GM12878 (cell line): Measurements from ENCODE around the gene INHBE. TPM values are rescaled to one million over a fixed set of nuclear protein-coding genes. Genes with fewer than 3 reads are reported as not detected.

Source experiments
- ATAC-seq: fragments of 200-7000 bp; cut with Tn5 transposase; 3 replicates; pipeline ENCODE4 v1.9.1; 2020; ENCODE audit warnings: mild to moderate bottlenecking, moderate library complexity
- BruUV-seq: library from RNA; stranded (reverse); fragments of 400-500 nt; replicated peaks from 2 replicates; lab custom pipeline; 2021; lab: Mats Ljungman, UMichigan
- CTCF ChIA-PET: fragments of 300-600 bp; sonication (Branson Sonifier 250); formaldehyde crosslinking; extraction: SDS; loops from one replicate; lab custom pipeline; 2021; ENCODE audit warnings: inconsistent platforms; lab: Yijun Ruan, JAX
- POLR2A ChIA-PET: fragments of 350-600 bp; formaldehyde crosslinking; extraction: SDS; loops from one replicate; lab custom pipeline; 2021; ENCODE audit warnings: inconsistent platforms; lab: Charles Lee
- RAD21 ChIA-PET: fragments of 300-600 bp; sonication (Branson Sonifier 250); formaldehyde crosslinking; loops from one replicate; lab custom pipeline; 2023; ENCODE audit warnings: antibody characterized with exemption; ENCODE audit not compliant: unreplicated experiment; lab: Charles Lee
- SMC1A ChIA-PET: fragments of 300-600 bp; sonication (Branson Sonifier 250); formaldehyde crosslinking; loops from one replicate; lab custom pipeline; 2023; ENCODE audit not compliant: unreplicated experiment, uncharacterized antibody; lab: Charles Lee
- DNase-seq: peaks from one replicate; pipeline ENCODE4 v3.0.0-alpha.2; 2011; ENCODE audit warnings: low read depth, low spot score
- FAIRE-seq: peaks from 3 replicates; lab custom pipeline; 2011; peaks lifted over from hg19 to GRCh38; lab: Jason Lieb, UNC
- H2AFZ ChIP-seq: 2 replicates; pipeline ENCODE4 v1.6.0; 2011; ENCODE audit warnings: low read depth, low read length, control low read depth; ENCODE audit not compliant: control insufficient read depth
- H3K27ac ChIP-seq: 2 replicates; pipeline ENCODE4 v1.5.1; 2011; ENCODE audit warnings: control low read depth; ENCODE audit not compliant: control insufficient read depth, insufficient read depth
- H3K27me3 ChIP-seq, 2 experiments: replicated peaks in 1 of 2; 2 replicates each; pipeline versions ENCODE4 v1.6.0 to v1.6.1; 2011; ENCODE audit warnings: low read length in 1 of 2; ENCODE audit not compliant: control insufficient read depth in 2 of 2, insufficient read depth in 2 of 2
- H3K36me3 ChIP-seq, 2 experiments: 2 replicates each; pipeline ENCODE4 v1.5.1; 2011; ENCODE audit warnings: low read length in 1 of 2; ENCODE audit not compliant: control insufficient read depth in 2 of 2, insufficient read depth in 2 of 2
- H3K4me1 ChIP-seq: 2 replicates; pipeline ENCODE4 v1.6.1; 2011; ENCODE audit warnings: mild to moderate bottlenecking, low read length, moderate library complexity, mixed read lengths; ENCODE audit not compliant: control insufficient read depth, insufficient read depth
- H3K4me2 ChIP-seq: 2 replicates; pipeline ENCODE4 v1.6.0; 2011; ENCODE audit warnings: control low read depth; ENCODE audit not compliant: control insufficient read depth, insufficient read depth
- H3K4me3 ChIP-seq: fragments of 200-600 bp; sonication (generic); 2 replicates; pipeline ENCODE4 v1.5.1; 2016
- H3K79me2 ChIP-seq: 2 replicates; pipeline ENCODE4 v1.6.0; 2011; ENCODE audit warnings: low read length; ENCODE audit not compliant: control insufficient read depth, insufficient read depth
- H3K9ac ChIP-seq: 2 replicates; pipeline ENCODE4 v1.8.0; 2011; ENCODE audit warnings: low read length, control low read depth, mixed read lengths; ENCODE audit not compliant: control insufficient read depth, insufficient read depth
- H3K9me3 ChIP-seq: replicated peaks from 3 replicates; pipeline ENCODE4 v1.5.1; 2011; ENCODE audit warnings: mild to moderate bottlenecking, low read length; ENCODE audit not compliant: control insufficient read depth, insufficient read depth
- H4K20me1 ChIP-seq: 2 replicates; pipeline ENCODE4 v1.6.0; 2011; ENCODE audit not compliant: control insufficient read depth, insufficient read depth
- BACH1 ChIP-seq: fragments of 450-650 bp; IDR thresholded peaks from 2 replicates; pipeline ENCODE4 v1.6.1; 2017; ENCODE audit warnings: mild to moderate bottlenecking, borderline replicate concordance
- CEBPB ChIP-seq, 2 experiments: fragments of 150-350 bp in 1 of 2; IDR thresholded peaks; 2 replicates each; pipeline ENCODE4 v1.6.1; 2012 to 2014; ENCODE audit warnings: low read depth in 2 of 2, low read length in 2 of 2, borderline replicate concordance in 1 of 2, inconsistent platforms in 1 of 2
- CHD1 ChIP-seq: IDR thresholded peaks from 2 replicates; pipeline ENCODE4 v1.6.1; 2012; ENCODE audit warnings: low read depth, low read length, improper control_type of control experiment
- ELK1 ChIP-seq: IDR thresholded peaks from 2 replicates; pipeline ENCODE4 v1.6.1; 2012; ENCODE audit warnings: low read depth, low read length, improper control_type of control experiment
- IKZF2 ChIP-seq, 2 experiments: fragments of 450-650 bp; IDR thresholded peaks; 2 replicates each; pipeline ENCODE4 v1.6.1; 2017; ENCODE audit warnings: mild to moderate bottlenecking in 2 of 2, moderate library complexity in 2 of 2
- KDM1A ChIP-seq: fragments of 200-600 bp; sonication (generic); IDR thresholded peaks from 2 replicates; pipeline ENCODE4 v1.6.1; 2016; ENCODE audit warnings: borderline replicate concordance
- MXI1 ChIP-seq: fragments of 150-350 bp; IDR thresholded peaks from 2 replicates; pipeline ENCODE4 v1.6.1; 2011; ENCODE audit warnings: low read depth, mild to moderate bottlenecking, inconsistent platforms, low read length, improper control_type of control experiment
- PAX8 ChIP-seq: fragments of 450-650 bp; IDR thresholded peaks from 2 replicates; pipeline ENCODE4 v1.6.1; 2017; ENCODE audit warnings: mild to moderate bottlenecking, moderate library complexity
- POLR2AphosphoS2 ChIP-seq: IDR thresholded peaks from 2 replicates; pipeline ENCODE4 v1.6.1; 2011; ENCODE audit warnings: low read depth, mild to moderate bottlenecking, low read length, improper control_type of control experiment, moderate library complexity
- PRDM15 ChIP-seq: fragments of 450-650 bp; formaldehyde crosslinking; IDR thresholded peaks from 2 replicates; pipeline ENCODE4 v1.4.0; 2020; ENCODE audit warnings: mild to moderate bottlenecking, moderate library complexity
- SMAD1 ChIP-seq: fragments of 450-650 bp; IDR thresholded peaks from 2 replicates; pipeline ENCODE4 v1.6.1; 2018; ENCODE audit warnings: mild to moderate bottlenecking, low read depth; ENCODE audit not compliant: partially characterized antibody
- SMARCA5 ChIP-seq: fragments of 450-650 bp; IDR thresholded peaks from 2 replicates; pipeline ENCODE4 v1.6.1; 2017; ENCODE audit warnings: mild to moderate bottlenecking
- SMC3 ChIP-seq: IDR thresholded peaks from 2 replicates; pipeline ENCODE4 v1.6.1; 2011; ENCODE audit warnings: low read length, improper control_type of control experiment, borderline replicate concordance
- SREBF1 ChIP-seq: IDR thresholded peaks from 2 replicates; pipeline ENCODE4 v1.6.1; 2012; ENCODE audit warnings: mild to moderate bottlenecking, low read length
- STAT1 ChIP-seq: fragments of 450-650 bp; conservative IDR thresholded peaks from 2 replicates; pipeline ENCODE4 v1.6.1; 2014; ENCODE audit warnings: antibody characterized with exemption, mild to moderate bottlenecking
- SUZ12 ChIP-seq: fragments of 200-600 bp; sonication (generic); IDR thresholded peaks from one replicate; pipeline ENCODE4 v1.6.1; 2018; ENCODE audit warnings: antibody characterized with exemption, mild to moderate bottlenecking; ENCODE audit not compliant: unreplicated experiment
- TBL1XR1 ChIP-seq: IDR thresholded peaks from 2 replicates; pipeline ENCODE4 v1.6.1; 2012; ENCODE audit warnings: low read depth, low read length, improper control_type of control experiment
- ZNF592 ChIP-seq: fragments of 450-650 bp; IDR thresholded peaks from 2 replicates; pipeline ENCODE4 v1.6.1; 2017; ENCODE audit warnings: mild to moderate bottlenecking, moderate library complexity
- WGBS: methylation state at CpG from one replicate; pipeline ENCODE4 v1.1.6; 2016; ENCODE audit warnings: low lambda C conversion rate; ENCODE audit not compliant: insufficient replicate concordance, insufficient coverage; ENCODE audit errors: missing lambda C conversion rate; 5-methylcytosine and 5-hydroxymethylcytosine counted together
- in situ Hi-C: fragments of 300-500 bp; cut with MboI; formaldehyde crosslinking; loops from 9 replicates; pipeline ENCODE4 v1.14.3; 2018; ENCODE audit warnings: mixed read lengths
- intact Hi-C: fragments of 100-400 bp; cut with micrococcal nuclease; formaldehyde crosslinking; loops from one replicate; pipeline ENCODE4 v1.14.2; 2022; ENCODE audit not compliant: unreplicated experiment
- polyA plus RNA-seq, 11 experiments: library from polyadenylated mRNA; depleted of rRNA in 4 of 11; unstranded in 6 of 11; stranded (reverse) in 5 of 11; fragments of >200 nt; fragmentation: Nextera tagmentation in 4 of 11; fragmentation: Illumina TruSeq in 1 of 11; extraction: Ambion mirVana in 4 of 11; extraction: Trizol in 1 of 11; gene quantifications; 1 replicate in 1 of 11; 2 replicates in 10 of 11; pipeline versions ENCODE4 v1.2.1 to v1.2.3, GENCODE V29; 2011 to 2016; ENCODE audit warnings: inconsistent platforms in 2 of 11, missing spikeins in 2 of 11, low read depth in 1 of 11
- total RNA-seq, 4 experiments: library from RNA; depleted of rRNA in 3 of 4; stranded (reverse); fragments of >200 nt in 3 of 4; fragmentation: Illumina TruSeq in 1 of 4; extraction: Trizol in 1 of 4; gene quantifications; 2 replicates each; pipeline versions ENCODE4 v1.2.1 to v1.2.3, GENCODE V29; 2013 to 2021

The INHBE gene
- total and polyA plus RNA-seq, 10 of the 15 experiments (the other 5 are each of a cell fraction or from before 2014, with no cell fraction given): 0.09 to 2.5 (median 0.37) TPM

- no TSS peak for BruUV-seq
- peaks cover 23% of the 10 kb centered on the region for H3K4me1 ChIP-seq
- no peak for DNase-seq
- ChIA-PET POLR2A (interaction anchor here (1.0 kb wide), 1 partner anchor 37 kb away, joined by 10 read pairs; no protein-coding TSS in a partner anchor), SMC1A (no interaction called here), RAD21 (interaction anchor here (0.6 to 0.7 kb wide), 2 partner anchors 17 to 1367 kb away, joined by 3 to 4 read pairs; partner anchors contain the start of gene RPL41), CTCF (no interaction called here)
- 76% methylated on average over 5 of the region's 5 CpGs for WGBS
- no peaks in the 10 kb centered on the region for H3K36me3 ChIP-seq
- intact Hi-C loops: no loop called here
- H3K9me3 ChIP-seq: no peaks in the 10 kb centered on the region
- H3K27ac ChIP-seq: no peak overlapping the region
- H3K79me2 ChIP-seq: peaks cover 12% of the 10 kb centered on the region
- no peak for ATAC-seq
- no peak overlapping the region for H3K4me3 ChIP-seq
- no peak overlapping the region for H3K9ac ChIP-seq
- FAIRE-seq: no peak
- no peaks in the 10 kb centered on the region for H3K27me3 ChIP-seq
- H3K4me2 ChIP-seq: no peak overlapping the region
- in situ Hi-C loops: no loop called here
- H4K20me1 ChIP-seq: no peaks in the 10 kb centered on the region
- no peak overlapping the region for H2AFZ ChIP-seq
- TF ChIP-seq KDM1A: no peak
- TF ChIP-seq PAX8: no peak
- no peak for TF ChIP-seq MXI1
- TF ChIP-seq SUZ12: no peak
- TF ChIP-seq SMC3: no peak
- TF ChIP-seq IKZF2 (IDR thresholded peaks at IDR 0.05): no peak
- TF ChIP-seq SMAD1: no peak
- TF ChIP-seq CHD1: no peak
- TF ChIP-seq ELK1: no peak
- no peak for TF ChIP-seq STAT1
- no peak for TF ChIP-seq PRDM15 (CRISPR knock-in tag)
- no peak for TF ChIP-seq TBL1XR1
- no peak for TF ChIP-seq BACH1
- no peak for TF ChIP-seq CEBPB (IDR thresholded peaks at IDR 0.05; ENCODE audit: borderline replicate concordance in 1 of 2, low read depth in 2 of 2, low read length in 2 of 2)
- no peak for TF ChIP-seq POLR2AphosphoS2
- TF ChIP-seq SREBF1: no peak
- no peak for TF ChIP-seq ZNF592
- no peak for TF ChIP-seq SMARCA5
Observed at GRCh38 chr12:57483466-57483865, 28.4 kb downstream of the INHBE start.
